ENCODE results near the gene TMEM106C.
A peak's percentile ranks its signal among the peaks of the same experiment; 100 is the strongest.

TMEM106C gene

GRCh38 chr12:47979686-47980085 lies 16.3 kb downstream of the TMEM106C start:
- no peak for DNase-seq (ENCODE audit: low read depth)

DNA sequence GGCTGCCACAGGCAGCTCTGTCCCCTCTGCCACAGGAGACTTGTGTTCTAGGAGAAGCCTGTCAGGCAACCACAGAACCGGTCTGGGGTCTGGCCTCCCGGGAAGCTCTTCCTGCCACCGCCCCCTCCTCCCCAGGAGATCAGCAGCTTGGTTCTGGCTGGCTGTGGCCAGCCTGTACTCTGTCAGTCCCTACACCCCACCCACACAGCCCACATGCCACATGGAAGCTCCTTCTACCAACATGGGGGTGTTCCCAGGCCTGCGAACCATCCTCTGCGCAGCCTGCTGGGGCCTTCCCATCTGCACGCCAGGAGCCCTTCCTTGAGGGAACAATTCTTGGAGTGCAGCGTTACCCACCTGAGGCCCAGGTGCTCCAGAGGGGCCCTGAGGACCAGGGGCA lies 16.8 kb downstream of the TMEM106C start:
- DNase-seq (ENCODE audit: low read depth): no peak

DNA sequence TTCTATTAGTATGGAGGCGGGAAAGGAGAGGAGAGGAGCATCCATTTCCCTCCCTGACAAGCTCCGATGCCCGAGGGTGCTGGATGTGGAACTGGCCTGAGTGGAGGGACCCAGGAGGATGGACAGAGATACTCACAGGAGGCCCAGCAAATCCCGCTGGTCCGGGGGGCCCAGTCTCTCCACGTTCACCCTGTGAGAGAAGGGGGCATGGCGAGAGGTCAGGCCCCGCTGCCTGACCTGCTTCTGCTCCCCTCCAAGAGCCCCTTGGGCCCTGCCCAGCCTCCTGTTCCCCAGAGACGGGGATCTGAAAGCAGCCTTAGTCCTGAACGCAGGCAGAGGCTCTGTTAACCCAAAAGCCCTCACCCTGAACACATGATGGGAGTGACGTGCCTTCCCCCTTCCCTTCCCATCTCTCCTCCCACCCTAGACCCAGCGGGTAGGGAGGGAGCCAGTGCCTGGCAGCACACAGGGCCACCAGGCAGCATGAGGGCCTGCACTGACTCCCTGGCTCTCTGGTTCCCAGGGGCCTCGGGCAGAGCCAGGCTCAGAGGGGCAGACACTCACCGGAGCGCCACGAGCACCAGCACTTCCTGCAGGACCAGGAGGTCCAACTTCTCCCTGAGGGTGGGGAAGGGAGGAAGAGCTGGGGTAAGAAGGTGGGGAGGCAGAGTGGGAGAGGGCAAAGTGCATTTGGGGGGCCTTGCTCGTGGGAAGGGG lies 17.5 kb downstream of the TMEM106C start:
- DNase-seq (ENCODE audit: low read depth): no peak

DNA sequence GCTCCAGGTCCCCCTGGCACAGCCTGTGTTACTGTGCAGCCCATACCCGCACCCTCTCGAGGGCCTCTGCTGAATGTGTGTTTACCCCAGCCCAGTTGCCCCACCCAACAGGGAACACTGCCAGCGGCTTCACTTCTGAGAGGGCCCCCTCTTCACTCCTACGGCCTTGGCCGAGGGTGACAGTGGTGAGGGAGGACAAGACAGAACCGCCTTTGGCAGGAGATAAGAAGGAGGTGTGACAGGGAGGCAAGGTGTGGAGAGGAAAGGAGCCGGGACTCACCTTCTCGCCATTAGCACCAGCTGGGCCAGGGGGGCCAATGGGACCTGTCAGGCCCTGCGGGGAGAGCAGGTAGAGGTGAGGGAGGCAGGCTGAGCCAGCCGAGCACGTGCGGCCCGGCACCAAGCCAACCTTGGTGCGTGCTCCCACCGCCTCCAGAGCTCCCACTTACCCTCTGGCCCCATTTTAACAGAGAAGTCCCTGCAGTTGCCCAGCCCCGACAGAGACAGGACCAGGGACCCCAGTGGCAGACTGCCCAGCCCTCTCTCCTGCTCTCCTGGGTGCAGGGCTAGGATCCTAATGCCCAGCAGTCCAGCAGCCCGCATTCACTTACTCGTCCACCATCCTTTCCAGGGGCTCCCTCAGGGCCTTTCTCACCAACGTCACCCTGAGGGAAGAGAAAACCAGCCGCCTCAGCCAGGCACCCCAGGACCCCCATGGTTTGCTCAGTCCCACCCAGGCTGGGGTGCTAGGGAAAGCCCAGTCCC lies 18.3 kb downstream of the TMEM106C start:
- no peak for DNase-seq (ENCODE audit: low read depth)

- no peak for DNase-seq (ENCODE audit: low read depth)
Measured at GRCh38 chr12:47982311-47982710, 18.9 kb downstream of the TMEM106C start.

GRCh38 chr12:47982770-47983169 lies 19.4 kb downstream of the TMEM106C start:
- DNase-seq (ENCODE audit: low read depth): no peak

- DNase-seq (ENCODE audit: low read depth): no peak
Measured at GRCh38 chr12:47983541-47984115, 20.2 kb downstream of the TMEM106C start.

- DNase-seq (ENCODE audit: low read depth): no peak
Measured at GRCh38 chr12:47984331-47984801, 21.0 kb downstream of the TMEM106C start.

DNA sequence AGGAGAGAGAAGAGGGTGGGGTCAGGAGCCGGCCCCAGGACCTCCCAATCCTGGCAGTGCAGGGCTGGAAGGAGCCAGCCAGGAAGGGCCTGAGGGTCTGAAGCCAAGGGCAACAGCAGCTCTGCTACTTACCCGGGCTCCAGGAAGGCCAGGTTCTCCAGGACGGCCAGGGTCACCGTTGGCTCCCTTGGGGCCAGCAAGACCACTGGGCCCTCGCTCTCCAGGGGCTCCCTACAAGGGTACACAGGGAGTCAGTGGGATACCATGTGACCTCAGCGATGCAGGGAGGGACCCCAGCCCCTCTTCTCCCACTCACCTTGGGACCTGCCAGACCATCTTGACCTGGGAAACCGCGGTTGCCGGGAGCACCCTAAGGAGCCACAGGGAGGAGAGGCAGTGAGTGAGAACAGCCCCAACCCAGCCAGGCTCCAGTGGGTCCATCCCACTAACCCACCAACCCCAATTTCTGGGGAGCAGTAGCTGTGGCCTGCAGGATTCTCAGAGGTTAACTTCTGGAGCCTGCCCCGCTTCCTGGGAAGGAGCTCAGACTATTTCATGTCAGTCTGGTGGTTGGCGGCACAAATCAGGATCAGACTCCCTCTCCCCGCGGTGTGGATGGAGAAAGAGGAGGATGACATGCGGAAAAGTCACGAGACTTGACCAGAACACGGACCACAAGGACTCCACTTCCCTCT lies 22.3 kb downstream of the TMEM106C start:
- DNase-seq (ENCODE audit: low read depth): no peak

DNA sequence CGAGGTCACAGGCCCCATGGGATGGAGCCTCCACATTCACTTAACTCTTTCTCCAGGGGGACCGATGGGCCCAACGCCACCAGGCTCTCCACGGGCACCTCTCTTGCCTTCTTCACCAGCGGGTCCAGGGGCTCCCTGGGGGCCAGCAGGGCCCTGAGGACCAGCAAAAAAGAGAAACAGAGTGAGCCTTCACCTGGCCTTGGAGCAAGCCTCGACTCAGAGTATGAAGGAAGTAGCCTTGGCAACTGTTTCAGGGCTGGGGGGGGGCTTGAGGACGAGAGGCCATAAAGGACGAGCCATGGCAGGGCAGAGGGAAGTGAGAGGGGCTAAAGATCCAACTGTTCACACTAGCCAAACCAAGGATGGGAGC lies 22.9 kb downstream of the TMEM106C start:
- DNase-seq (ENCODE audit: low read depth): no peak

DNA sequence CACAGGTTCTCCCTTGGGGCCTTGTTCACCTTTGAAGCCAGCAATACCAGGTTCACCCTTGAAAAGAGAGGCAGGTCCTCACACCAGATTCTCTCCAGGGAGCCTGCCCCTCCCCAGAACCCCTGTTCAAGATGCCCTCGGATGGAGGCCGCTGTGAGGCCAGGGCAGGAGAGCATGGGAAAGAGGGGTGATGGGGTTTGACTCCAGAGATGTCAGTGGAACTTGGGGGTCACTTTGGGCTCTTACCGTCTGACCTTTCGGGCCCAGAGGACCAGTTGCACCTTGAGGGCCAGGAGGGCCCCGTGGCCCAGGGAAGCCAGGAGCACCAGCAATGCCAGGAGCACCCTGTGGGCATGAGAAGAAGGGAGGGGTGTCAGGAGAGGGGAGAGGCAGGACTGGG lies 23.4 kb downstream of the TMEM106C start:
- no peak for DNase-seq (ENCODE audit: low read depth)

GRCh38 chr12:47987411-47988072 lies 24.1 kb downstream of the TMEM106C start:
- DNase-seq (ENCODE audit: low read depth): no peak

- no peak for DNase-seq (ENCODE audit: low read depth)
Measured at GRCh38 chr12:47988073-47989022, 25.0 kb downstream of the TMEM106C start.

DNA sequence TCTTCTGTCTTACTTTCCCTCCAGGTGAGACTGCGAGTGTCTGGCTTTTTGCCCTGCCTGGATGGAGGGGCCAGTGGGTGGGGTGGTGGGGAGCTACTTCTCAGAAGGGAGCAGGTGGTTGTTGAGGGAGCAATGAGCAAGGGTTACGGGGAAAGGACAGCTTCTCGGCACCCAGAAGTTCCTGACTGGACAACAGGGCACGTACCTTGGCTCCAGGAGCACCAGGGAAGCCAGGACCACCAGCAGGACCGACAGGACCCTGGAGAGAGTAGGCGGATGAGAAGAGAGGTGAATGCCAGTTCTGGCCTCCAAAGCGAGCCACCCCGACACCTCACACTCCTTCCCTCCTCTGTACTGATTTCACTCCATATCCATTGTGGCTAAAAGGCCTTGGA lies 25.6 kb downstream of the TMEM106C start:
- DNase-seq (ENCODE audit: low read depth): no peak

GRCh38 chr12:47989666-47990065 lies 26.3 kb downstream of the TMEM106C start:
- no peak for DNase-seq (ENCODE audit: low read depth)

DNA sequence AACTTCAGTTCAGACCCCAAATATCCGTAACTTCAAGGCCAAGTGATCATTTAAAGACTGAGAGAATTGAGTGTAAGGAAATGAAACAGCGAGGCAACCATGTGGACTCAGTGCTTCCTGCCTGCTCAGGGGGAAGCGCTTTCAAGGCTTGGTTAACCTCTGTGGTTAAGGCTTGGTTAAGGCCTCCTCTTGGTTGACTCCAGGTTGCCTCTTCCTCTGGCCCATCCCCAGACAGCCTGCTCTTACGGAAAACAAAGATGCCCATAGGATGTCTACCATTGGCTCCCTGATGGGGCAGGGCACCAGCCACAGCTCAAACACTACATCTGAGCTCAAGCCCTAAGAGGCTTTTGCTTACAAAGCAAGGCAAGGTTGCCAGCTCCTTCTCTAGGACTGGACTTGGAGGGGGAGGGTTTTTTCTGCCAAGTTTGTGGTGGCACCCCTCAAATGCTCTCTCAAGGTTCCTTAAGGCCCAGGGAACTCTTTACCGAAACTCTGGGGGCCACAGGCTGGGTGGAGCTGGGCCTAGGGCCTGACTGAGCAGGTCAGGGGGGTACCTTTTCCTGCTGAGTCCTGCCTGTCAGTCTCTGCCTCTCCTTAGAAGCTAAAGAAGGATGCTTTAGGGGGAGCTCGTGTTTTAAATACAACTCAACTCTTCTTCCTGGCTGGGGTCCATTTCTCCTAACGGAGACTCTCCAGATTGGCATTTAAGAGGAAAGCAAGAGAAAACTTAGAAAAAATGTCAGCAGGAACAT lies 27.1 kb downstream of the TMEM106C start:
- DNase-seq (ENCODE audit: low read depth): peak; percentile 10

DNA sequence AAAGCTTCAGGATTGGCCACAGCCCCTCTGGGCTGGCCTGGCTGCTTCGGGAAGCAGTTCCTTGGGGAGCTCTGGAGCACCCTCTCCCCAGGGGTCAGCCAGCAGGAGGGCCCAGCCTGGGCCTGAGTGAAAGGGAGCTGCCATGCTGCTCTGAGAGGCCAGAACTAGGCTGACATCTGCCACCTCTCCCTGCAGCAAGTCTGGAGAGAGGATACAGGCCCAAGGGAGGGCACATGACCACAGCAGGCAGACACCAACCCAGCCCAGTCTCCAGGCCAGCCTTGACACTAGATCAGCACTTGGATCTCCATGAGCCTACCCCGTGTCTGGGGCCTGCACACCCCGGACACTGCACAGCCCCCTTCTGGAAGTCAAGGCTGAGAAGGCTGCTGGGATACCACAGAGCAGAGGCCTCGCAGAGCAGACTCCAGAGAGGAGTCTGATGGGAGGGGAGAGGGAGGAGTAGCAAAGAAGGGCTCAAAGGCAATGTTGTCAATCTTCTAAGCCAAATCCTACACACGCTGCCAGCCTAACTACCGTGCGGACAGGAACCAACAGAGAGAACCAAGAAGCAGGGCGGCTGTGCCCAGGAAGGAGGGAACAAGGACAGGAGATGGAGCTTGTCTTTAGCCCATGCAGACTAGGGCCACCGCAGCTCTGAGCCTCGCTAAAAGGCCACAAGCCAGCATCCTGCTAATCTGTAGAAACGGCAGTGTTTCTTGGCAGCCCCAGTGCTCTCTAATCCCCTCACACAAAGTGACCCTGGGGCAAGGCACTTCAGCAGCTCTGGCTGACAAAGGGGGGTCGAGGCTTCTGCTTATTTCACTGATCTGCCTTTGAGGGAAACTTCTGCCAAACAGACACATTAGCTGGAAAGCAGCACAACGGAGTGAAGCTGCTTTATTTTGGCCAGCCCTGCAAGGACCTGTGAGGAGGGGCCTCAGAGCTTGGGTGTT lies 28.0 kb downstream of the TMEM106C start:
- DNase-seq (ENCODE audit: low read depth): no peak

GRCh38 chr12:47992776-47993175 lies 29.4 kb downstream of the TMEM106C start:
- DNase-seq (ENCODE audit: low read depth): no peak

- no peak for DNase-seq (ENCODE audit: low read depth)
Measured at GRCh38 chr12:47993491-47993890, 30.1 kb downstream of the TMEM106C start.

All from activated T-cell treated with anti-CD3 and anti-CD28 coated beads for 24 hours (primary cell).